HCT116 (cell line): ENCODE measurements around the gene RPS6KA2.

Source experiments
- POLR2A ChIP-seq: IDR thresholded peaks from 2 replicates; pipeline ENCODE4 v1.7.0; 2011; ENCODE audit warnings: borderline replicate concordance; ENCODE audit not compliant: insufficient read depth, insufficient read length; ENCODE audit errors: extremely low read depth
- POLR2AphosphoS5 ChIP-seq: IDR thresholded peaks from 2 replicates; pipeline ENCODE4 v1.6.1; 2011; ENCODE audit warnings: mild to moderate bottlenecking, low read depth, low read length, moderate library complexity
- SP1 ChIP-seq: IDR thresholded peaks from 2 replicates; pipeline ENCODE4 v1.6.1; 2012; ENCODE audit warnings: low read depth
- TF ChIP-seq, protein P1 (sequence below), 3 experiments: fragments of 200-600 bp in 1 of 3; sonication (generic) in 1 of 3; IDR thresholded peaks in 2 of 3; conservative IDR thresholded peaks in 1 of 3; 2 replicates each; pipeline ENCODE4 v1.5.1; 2012 to 2017; ENCODE audit warnings: low read depth in 2 of 3, low read length in 2 of 3, antibody characterized with exemption in 1 of 3, borderline replicate concordance in 1 of 3, control low read depth in 1 of 3, mild to moderate bottlenecking in 1 of 3, mixed read lengths in 1 of 3, mixed run types in 1 of 3, moderate library complexity in 1 of 3; ENCODE audit not compliant: insufficient read depth in 1 of 3

DNA sequence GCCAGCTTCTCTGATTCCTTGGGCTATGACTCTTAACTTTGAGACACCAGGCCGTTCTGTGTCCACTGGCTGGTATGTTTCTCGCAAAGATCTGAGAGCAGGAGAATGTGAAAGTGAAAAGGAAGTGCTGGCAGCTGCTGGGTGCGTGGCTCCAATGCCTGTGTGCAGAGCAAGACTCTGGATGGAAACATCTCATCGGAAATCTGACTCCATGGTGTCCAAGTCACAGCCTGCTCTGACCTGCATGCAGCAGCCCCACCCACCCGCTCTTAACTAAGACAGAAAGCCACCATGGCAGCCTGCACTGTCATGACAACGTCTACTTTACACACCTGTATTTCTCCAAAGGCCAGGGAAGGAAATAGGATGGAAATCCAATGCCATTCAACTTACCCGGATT, 178.0 kb downstream of the RPS6KA2 start:
- TF ChIP-seq, protein P1, sequence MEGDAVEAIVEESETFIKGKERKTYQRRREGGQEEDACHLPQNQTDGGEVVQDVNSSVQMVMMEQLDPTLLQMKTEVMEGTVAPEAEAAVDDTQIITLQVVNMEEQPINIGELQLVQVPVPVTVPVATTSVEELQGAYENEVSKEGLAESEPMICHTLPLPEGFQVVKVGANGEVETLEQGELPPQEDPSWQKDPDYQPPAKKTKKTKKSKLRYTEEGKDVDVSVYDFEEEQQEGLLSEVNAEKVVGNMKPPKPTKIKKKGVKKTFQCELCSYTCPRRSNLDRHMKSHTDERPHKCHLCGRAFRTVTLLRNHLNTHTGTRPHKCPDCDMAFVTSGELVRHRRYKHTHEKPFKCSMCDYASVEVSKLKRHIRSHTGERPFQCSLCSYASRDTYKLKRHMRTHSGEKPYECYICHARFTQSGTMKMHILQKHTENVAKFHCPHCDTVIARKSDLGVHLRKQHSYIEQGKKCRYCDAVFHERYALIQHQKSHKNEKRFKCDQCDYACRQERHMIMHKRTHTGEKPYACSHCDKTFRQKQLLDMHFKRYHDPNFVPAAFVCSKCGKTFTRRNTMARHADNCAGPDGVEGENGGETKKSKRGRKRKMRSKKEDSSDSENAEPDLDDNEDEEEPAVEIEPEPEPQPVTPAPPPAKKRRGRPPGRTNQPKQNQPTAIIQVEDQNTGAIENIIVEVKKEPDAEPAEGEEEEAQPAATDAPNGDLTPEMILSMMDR (IDR thresholded peaks at IDR 0.05 in 2 of 3, conservative IDR thresholded peaks at IDR 0.05 in 1 of 3; ENCODE audit: borderline replicate concordance in 1 of 3, insufficient read depth in 1 of 3, low read depth in 2 of 3, low read length in 2 of 3) = no peak
- TF ChIP-seq POLR2A (no peak), POLR2AphosphoS5 (no peak), SP1 (no peak)
